Measurements from ENCODE around the gene LIPG.
"Not testable (repeated sequence)": the region's sequence is repeated elsewhere in the genome, so short reads cannot be mapped to it uniquely, and the experiment has no call there.

Gene LIPG

GRCh38 chr18:49561289-49562193, at the start of gene LIPG:
Gene LIPG, plus strand, starts transcription at chr18:49562057. Its CDS starts 252 bp downstream, at chr18:49562309.
- DNase-seq (ENCODE audit: low read depth), result peak; percentile 45

- not testable (repeated sequence) for DNase-seq (ENCODE audit: low read depth)
Measured at GRCh38 chr18:49512876-49513275, 49.0 kb upstream of the LIPG start.

GRCh38 chr18:49514577-49514976, 47.3 kb upstream of the LIPG start:
- no peak for DNase-seq (ENCODE audit: low read depth)

GRCh38 chr18:49515003-49515402, 46.9 kb upstream of the LIPG start:
- not testable (repeated sequence) for DNase-seq (ENCODE audit: low read depth)

GRCh38 chr18:49515516-49515915, 46.3 kb upstream of the LIPG start:
- no peak for DNase-seq (ENCODE audit: low read depth)

GRCh38 chr18:49517483-49517882, 44.4 kb upstream of the LIPG start:
- no peak for DNase-seq (ENCODE audit: low read depth)

GRCh38 chr18:49519101-49519971, 42.5 kb upstream of the LIPG start:
- no peak for DNase-seq (ENCODE audit: low read depth)

- no peak for DNase-seq (ENCODE audit: low read depth)
Measured at GRCh38 chr18:49520661-49521145, 41.2 kb upstream of the LIPG start.

- no peak for DNase-seq (ENCODE audit: low read depth)
Measured at GRCh38 chr18:49521216-49521835, 40.5 kb upstream of the LIPG start.

- not testable (repeated sequence) for DNase-seq (ENCODE audit: low read depth)
Measured at GRCh38 chr18:49523580-49524093, 38.2 kb upstream of the LIPG start.

- no peak for DNase-seq (ENCODE audit: low read depth)
Measured at GRCh38 chr18:49524349-49524748, 37.5 kb upstream of the LIPG start.

GRCh38 chr18:49524951-49525350, 36.9 kb upstream of the LIPG start:
- no peak for DNase-seq (ENCODE audit: low read depth)

- no peak for DNase-seq (ENCODE audit: low read depth)
Measured at GRCh38 chr18:49525981-49526380, 35.9 kb upstream of the LIPG start.

GRCh38 chr18:49527631-49528327, 34.1 kb upstream of the LIPG start:
- DNase-seq (ENCODE audit: low read depth), result no peak

GRCh38 chr18:49529596-49529995, 32.3 kb upstream of the LIPG start:
- no peak for DNase-seq (ENCODE audit: low read depth)

GRCh38 chr18:49531678-49532153, 30.1 kb upstream of the LIPG start:
- no peak for DNase-seq (ENCODE audit: low read depth)

GRCh38 chr18:49534846-49535601, 26.8 kb upstream of the LIPG start:
- DNase-seq (ENCODE audit: low read depth), result no peak

- DNase-seq (ENCODE audit: low read depth), result no peak
Measured at GRCh38 chr18:49537232-49537896, 24.5 kb upstream of the LIPG start.

GRCh38 chr18:49544362-49544761, 17.5 kb upstream of the LIPG start:
- DNase-seq (ENCODE audit: low read depth), result no peak

GRCh38 chr18:49546278-49546677, 15.6 kb upstream of the LIPG start:
- no peak for DNase-seq (ENCODE audit: low read depth)
